ENCODE measurements around the gene RAMP1.
"Not testable (repeated sequence)": the region's sequence is repeated elsewhere in the genome, so short reads cannot be mapped to it uniquely, and the experiment has no call there.

Gene RAMP1

GRCh38 chr2:237859533-237860272, at the start of gene RAMP1:
Gene RAMP1 (plus strand): TSS chr2:237859623. CDS start chr2:237859676, 53 bp downstream.
- DNase-seq = peak; percentile 38

- no peak for DNase-seq
Observed at GRCh38 chr2:237815637-237816036, 43.8 kb upstream of the RAMP1 start.

- no peak for DNase-seq
Observed at GRCh38 chr2:237816531-237816930, 42.9 kb upstream of the RAMP1 start.

GRCh38 chr2:237818066-237818473, 41.4 kb upstream of the RAMP1 start:
- DNase-seq = no peak

GRCh38 chr2:237819231-237819630, 40.2 kb upstream of the RAMP1 start:
- no peak for DNase-seq

GRCh38 chr2:237820421-237820820, 39.0 kb upstream of the RAMP1 start:
- no peak for DNase-seq

GRCh38 chr2:237823544-237823943, 35.9 kb upstream of the RAMP1 start:
- no peak for DNase-seq

GRCh38 chr2:237824085-237824484, 35.3 kb upstream of the RAMP1 start:
- DNase-seq = no peak

GRCh38 chr2:237827421-237827987, 31.9 kb upstream of the RAMP1 start:
- DNase-seq = no peak

- DNase-seq = no peak
Observed at GRCh38 chr2:237830522-237830921, 28.9 kb upstream of the RAMP1 start.

GRCh38 chr2:237833546-237833945, 25.9 kb upstream of the RAMP1 start:
- no peak for DNase-seq

GRCh38 chr2:237835372-237835771, 24.1 kb upstream of the RAMP1 start:
- no peak for DNase-seq

- DNase-seq = no peak
Observed at GRCh38 chr2:237841051-237841450, 18.4 kb upstream of the RAMP1 start.

GRCh38 chr2:237848940-237849339, 10.5 kb upstream of the RAMP1 start:
- not testable (repeated sequence) for DNase-seq

- no peak for DNase-seq
Observed at GRCh38 chr2:237854295-237854694, 5.1 kb upstream of the RAMP1 start.

- DNase-seq = no peak
Observed at GRCh38 chr2:237857791-237858190, 1.6 kb upstream of the RAMP1 start.

- peak; percentile 51 for DNase-seq
Observed at GRCh38 chr2:237858294-237859081, 935 bp upstream of the RAMP1 start.

GRCh38 chr2:237859082-237859433, 365 bp upstream of the RAMP1 start:
- no peak for DNase-seq

GRCh38 chr2:237860273-237860935, 981 bp downstream of the RAMP1 start:
- DNase-seq = no peak

GRCh38 chr2:237861875-237862527, 2.6 kb downstream of the RAMP1 start:
- DNase-seq = no peak

GRCh38 chr2:237862528-237862895, 3.1 kb downstream of the RAMP1 start:
- no peak for DNase-seq

- no peak for DNase-seq
Observed at GRCh38 chr2:237863102-237863511, 3.7 kb downstream of the RAMP1 start.

All from stimulated activated CD8-positive, alpha-beta memory T cell treated with anti-CD3 and anti-CD28 coated beads, Interleukin-4, amount 100 ng/mL, for 48 hours (primary cell).